Hematopoietic multipotent progenitor cell treated with erythropoietin and hydrocortisone succinate and interleukin-3 and kit ligand, for 4 days (in vitro differentiated cells): ENCODE results near the gene SH3PXD2A.
"Not testable (repeated sequence)": the region's sequence is repeated elsewhere in the genome, so short reads cannot be mapped to it uniquely, and the experiment has no call there.

Experiments used
- DNase-seq: peaks from one replicate; pipeline ENCODE4 v3.0.0-alpha.2; 2015

The SH3PXD2A gene

DNA sequence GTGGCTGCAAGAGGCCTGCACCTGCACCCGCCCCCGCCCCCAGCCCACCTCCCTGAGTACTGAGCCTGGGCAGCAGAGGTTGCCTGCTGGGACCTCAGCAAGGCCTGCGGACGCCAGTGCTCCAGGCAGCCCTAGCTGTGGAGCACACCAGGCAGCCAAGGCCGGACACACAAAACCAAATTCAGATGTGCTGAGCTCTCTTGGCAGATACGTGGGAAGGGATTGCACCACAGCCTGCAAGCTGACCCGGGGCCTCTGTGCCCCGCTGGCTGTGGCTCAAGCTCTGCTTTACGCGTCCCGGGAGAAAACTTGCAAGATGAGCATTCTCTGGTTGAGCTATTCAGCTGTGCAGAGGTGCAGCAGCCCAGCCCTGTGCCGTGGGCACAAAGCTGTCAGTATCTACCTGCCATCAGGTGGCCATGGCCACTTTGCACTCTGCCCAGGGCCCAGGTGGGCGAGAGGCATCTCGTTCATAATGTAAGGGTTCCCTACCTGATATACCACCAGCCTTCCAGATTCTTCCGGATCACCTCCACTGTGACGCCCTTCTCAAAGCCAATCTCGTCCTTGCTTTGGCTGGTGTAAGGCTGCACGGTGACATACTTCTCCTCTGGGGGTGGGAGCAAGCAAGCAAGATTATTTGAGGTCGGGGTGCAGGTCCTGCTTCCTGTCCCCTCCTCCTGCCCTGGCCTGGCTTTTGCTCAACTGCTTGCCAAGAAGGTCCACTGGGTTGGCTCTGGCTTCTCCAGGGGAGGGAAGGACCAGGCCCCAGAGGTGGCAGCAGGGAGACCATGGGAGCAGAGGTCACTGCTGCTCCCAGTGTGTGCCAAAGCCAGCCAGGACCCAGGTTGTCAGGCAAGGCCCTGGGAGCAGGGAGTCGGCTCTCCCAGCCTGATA is 238.4 kb downstream of the SH3PXD2A start:
- peak; percentile 51 for DNase-seq

DNA sequence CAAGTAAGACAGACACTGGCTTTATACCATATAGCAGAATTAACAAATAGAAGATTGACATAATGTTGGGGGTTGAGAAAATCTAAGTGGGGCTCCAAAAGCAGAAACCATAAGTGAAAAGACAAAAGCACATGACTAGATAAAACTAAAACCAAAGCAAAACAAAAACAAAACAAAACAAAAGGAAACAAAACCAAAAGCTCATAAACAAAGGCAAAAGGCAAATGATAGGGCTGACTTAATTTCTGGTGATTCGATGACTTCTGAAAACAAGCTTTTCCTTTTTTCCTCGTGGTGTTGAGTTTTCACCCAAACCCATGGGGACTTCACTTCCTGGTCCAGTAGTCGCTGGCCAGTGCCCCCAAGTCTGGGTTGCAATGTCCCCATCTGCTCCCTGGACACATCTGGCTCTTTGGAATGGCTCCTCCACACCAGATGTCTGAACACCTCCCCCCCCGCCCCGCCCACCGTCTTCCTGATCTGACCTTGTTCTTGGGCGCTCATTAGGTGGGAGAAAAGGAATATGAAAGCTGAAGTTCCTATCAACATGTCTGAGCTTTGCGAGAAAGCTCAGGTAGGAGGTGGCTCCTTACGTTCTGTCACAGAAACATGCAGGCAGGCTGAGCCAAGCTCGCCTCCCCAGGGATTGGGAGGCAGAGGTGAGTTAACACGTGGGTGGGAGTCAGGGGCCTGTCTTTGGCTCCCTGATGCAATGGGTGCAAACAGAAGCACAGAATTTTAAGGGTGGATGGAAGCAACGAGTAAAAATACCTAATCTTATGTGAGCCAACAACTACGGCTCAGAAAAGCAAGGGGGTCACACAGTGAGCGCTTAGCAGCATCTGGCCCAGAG is 240.8 kb downstream of the SH3PXD2A start:
- no peak for DNase-seq

DNA sequence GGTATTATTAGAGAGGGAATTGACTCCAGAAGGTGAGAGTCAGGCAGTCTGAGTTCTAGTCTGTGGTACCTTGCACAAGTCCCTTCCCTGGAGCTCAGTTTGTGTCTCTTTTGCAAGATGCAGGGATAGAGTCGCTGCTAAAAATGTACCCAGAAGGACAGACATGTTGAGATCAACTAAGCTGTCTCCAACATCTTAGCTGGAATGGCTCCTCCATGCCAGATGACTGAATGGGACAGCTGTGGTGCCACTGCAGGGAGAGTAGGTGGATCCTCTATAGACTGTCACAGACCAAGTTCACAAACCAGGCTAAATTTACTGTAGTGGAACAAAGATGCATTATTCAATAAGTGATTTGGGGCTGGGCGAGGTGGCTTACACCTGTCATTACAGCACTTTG is 241.8 kb downstream of the SH3PXD2A start:
- no peak for DNase-seq

DNA sequence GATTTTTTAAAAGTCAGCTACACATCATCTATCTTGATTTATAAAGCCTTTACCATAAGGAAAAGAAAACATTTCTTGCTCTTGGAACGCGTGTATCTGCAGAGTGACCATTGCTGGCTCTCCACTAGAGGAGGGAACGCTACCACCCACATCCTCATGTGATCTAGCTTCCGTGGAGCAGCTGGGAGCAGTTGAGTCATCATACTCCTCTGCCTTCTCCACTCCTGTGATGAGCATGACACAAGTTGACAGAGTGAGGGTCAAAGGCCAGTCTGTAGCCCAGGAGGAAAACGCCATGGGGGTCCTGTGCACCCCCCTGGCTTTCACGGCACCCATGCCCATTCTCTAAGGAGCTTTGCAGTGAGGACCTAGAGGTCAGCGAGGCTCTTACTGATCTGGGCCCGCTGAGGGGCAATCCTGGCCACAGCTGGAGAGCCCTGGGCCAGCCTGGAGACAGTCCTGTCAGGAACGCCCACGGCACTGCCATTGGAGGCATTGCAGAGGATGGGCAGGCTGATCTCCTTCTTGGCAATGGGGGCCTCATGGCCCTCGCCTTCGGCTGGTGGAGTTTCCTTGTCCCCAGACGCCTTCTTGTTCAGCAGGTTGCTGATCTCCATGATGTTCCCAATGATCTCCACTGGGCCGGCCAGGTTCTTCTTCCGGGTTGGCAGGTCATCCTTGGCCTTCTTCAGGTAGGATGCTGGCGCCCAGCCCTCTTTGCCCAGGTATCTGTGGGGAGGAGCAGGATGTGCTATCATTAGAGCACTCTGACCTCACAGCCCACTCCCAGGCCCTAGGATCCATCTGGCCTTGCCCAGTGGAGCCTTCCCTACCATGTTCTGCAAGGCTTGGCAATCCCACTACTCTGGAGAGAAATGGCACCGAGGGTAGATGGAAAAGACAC is 242.7 kb downstream of the SH3PXD2A start:
- DNase-seq = no peak

DNA sequence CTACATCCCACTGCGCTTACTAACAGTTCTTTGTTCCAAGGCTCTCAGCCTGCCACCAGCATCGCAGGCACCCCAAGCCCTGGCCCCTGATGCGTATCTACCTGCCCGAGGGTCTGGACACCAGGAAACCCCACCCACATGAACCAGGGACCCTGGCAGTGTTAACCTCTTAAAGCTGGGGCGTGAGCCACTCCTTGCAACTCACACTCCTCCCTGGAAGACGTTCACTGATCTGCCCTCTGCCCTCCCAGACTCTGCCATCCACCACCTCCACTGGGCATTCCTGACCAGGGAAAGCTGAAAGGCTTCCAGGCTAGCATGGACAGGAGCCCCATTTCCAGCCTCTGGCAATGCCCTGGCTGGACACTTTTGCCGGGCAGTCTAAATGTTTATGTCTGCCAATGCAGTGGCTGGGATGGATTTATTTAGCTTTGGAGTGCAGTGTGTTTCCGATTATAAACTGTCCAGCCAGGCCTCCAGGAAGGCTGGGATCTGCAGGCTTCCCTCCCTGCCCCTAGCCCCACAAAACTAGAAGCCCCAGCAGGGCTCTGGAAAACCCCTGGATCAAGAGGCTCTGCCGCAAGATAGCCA is 244.4 kb downstream of the SH3PXD2A start:
- DNase-seq = no peak

DNA sequence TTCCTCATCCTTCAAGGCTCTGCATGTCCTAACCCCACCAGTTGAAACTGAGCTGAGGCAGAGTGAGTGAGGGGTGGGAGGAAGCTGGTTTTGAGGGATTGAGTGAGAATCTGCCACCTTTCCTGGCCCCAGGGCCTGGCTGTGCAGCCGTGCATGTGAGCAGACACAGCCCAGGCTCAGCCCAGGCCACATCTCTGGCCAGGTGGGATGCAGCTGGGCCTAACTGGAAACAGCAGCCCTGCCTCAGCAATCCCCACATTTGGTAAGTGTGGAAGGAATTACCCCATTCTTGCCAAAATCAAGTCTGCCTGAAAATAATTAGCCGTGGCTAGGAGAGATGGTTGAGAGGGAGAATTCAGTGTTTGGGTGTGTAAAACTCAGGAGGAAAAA is 245.3 kb downstream of the SH3PXD2A start:
- DNase-seq = no peak

DNA sequence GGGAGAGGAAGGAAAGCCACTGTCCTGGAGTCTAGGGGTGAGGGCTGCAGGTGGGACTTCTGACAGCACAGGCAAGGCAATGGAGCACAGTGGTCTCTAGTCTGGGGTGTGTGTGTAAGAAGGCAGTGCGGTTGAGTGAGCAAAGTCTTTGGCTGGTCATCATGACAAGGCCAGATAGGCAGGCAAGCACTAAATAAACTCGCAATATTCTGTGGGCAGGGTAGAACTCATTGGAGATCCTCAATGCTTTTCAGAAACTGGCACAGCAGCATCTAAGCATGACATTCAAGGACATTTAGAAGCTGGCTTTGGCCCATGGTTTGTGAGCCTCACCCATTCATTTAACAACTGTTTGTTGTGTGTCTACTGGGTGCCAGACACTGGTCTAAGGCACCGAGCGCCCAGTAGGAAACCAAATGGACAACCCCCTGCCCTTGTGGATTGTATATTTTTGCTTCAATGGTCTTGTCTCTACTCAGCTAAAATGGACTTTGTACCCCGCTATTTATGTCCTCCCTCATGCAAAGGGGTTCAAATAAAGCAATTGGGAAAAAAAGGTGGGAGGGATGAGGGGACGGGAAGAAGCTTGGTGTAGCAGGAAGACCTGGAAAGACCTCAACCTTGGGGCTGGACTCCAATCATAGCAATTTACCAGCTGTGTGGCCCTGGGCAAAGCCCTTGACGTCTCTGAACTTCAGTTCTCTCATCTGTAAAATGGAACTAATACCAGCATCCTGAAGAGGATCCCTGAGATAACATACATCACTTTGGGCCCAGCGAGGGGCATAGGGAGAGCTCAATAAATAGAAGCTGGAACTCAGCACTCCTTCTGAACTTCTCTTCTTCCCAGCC is 245.9 kb downstream of the SH3PXD2A start:
- no peak for DNase-seq

DNA sequence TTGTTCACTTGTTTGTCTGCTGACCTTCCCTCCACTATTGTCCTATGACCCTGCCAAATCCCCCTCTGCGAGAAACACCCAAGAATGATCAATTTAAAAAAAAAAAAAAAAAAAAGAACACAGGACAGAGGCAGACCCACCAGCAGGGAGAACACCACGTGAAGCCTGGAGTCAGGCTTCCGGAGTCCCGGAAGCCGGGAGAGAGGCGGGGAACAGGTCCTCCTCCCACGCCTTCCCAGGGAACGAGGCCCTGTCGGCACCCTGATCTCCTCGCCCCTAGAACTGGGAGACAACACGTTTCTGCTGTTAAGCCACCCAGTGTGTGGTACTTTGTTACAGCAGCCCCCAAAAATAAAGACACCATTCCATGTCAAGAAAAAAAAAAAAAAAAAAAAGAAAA is 247.3 kb downstream of the SH3PXD2A start:
- DNase-seq = not testable (repeated sequence)

DNA sequence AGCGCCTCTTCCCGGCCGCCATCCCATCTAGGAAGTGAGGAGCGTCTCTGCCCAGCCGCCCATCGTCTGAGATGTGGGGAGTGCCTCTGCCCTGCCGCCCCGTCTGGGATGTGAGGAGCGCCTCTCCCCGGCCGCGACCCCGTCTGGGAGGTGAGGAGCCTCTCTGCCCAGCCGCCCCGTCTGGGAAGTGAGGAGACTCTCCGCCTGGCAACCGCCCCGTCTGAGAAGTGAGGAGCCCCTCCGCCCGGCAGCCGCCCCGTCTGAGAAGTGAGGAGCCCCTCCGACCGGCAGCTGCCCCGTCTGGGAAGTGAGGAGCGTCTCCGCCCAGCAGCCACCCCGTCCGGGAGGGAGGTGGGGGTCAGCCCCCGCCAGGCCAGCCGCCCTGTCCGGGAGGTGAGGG is 248.3 kb downstream of the SH3PXD2A start:
- not testable (repeated sequence) for DNase-seq

DNA sequence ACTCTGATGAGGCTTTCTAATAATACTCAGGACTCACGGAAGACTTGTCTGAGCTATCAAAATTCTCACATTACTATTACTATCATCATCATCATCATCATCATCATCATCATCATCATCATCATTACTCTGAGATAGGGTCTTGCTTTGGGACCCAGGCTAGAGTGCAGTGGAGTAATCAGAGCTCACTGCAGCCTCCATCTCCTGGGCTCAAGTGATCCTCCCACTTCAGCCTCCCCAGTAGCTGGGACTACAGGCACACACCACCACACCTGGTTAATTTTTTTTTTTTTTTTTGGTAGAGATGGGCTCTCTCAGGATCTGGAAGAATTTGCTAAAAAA is 249.3 kb downstream of the SH3PXD2A start:
- DNase-seq = not testable (repeated sequence)

DNA sequence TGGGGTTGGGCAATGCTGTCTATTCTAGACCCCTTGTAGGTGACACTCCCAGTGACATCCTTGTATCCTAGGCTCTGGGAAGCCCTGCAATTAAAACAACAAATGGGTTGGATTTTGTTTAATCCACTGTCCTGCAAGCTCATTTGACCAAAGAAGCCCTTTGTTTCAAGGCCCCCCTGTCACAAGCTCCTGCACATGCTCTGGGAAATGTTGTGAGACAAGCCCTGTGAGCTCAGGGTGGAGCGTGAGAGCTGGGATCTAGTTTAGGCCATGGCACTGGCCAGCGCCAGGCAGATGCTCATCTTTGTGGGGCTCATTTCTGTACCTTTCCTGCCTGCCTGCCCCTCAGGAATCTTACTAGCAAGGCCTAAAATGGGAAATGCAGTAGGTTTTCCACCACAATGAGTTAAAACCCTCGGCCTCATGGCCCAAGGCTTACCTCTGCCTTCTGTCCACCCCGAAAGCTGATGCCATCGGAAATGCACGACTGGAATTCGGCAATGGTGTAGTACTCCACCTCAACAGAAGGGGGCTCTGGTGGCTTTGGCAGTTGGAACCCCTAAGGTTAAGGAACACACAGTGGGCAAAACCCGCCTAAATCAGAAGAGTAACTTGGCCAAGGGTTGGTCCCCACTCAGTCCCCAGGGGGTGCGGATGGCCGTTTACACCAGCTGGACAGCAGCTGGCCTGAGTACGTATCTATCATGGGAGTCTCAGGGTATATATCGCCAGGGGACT is 249.8 kb downstream of the SH3PXD2A start:
- peak; percentile 78 for DNase-seq

DNA sequence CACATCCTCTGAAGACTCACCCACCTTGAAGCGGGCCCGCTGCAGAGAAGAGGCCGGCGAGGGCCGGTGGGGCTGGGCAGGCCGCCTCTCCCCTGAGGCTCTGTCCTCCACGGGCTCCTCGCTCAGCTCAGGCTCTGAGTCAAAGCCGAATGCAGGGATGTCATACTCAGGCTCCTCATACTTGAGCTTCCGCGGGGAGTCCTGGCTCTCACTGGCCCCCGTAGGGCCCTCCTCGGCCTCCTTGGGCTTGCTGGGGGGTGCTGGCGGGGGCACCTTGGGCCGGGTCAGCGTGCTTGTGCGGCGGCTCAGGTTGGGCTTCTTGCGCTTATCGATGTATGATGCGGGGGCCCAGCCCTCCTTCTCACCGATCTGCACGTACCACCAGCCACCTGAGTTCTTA is 252.0 kb downstream of the SH3PXD2A start:
- DNase-seq = no peak

DNA sequence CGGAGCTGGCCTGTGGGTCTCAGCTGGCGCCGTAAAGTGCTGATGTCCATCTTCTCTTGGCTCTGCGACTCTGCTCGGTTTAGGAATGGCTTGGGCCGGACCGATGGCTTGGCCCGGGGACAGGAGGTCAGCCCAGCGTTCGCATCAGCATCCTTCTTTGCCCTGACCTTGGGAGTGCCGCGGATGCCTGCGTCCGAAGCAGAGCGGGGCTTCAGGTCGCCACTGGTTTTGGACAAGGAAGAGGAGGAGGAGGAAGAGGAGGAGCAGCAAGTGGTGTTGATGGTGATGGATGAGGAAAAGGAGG is 252.6 kb downstream of the SH3PXD2A start:
- DNase-seq = no peak

DNA sequence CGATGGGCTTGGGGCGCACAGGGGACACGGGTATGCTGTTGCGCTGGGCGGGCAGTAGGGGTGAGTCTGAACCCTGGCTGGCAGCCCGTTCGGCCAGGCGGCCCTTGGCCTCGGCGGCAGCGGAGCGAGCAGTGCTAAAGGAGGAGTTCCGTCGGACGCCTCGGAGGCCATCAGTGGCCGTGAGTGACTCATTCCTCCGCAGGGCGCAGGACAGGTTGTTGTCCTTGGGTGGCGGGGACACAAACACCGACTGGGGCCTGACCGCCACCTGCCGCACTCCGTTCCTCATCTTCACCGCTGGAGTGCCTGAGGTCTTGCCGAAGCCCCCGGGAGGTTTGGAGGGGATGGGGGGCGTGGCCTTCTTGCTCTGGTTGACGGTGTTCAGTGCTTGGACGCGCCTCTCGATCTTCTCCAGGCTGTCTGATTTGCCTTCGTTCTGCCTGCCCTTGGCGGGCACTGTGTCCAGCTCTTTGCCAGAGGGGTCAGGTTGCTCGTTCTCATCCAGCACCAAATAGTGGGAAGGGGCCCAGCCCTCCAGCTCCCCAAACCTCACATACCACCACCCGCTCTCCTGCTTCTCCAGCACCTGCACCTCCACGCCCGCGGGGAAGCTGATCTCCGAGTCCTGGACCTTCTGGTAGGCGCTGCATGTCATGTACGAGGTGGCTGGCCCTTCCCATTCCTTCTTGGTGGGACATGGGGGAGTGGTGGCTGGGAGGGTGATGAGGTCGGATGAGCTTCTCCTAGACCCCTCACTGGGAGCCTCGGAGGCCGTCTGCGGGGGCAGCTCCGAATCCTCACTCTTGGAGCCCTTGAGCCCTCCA is 253.1 kb downstream of the SH3PXD2A start:
- no peak for DNase-seq

DNA sequence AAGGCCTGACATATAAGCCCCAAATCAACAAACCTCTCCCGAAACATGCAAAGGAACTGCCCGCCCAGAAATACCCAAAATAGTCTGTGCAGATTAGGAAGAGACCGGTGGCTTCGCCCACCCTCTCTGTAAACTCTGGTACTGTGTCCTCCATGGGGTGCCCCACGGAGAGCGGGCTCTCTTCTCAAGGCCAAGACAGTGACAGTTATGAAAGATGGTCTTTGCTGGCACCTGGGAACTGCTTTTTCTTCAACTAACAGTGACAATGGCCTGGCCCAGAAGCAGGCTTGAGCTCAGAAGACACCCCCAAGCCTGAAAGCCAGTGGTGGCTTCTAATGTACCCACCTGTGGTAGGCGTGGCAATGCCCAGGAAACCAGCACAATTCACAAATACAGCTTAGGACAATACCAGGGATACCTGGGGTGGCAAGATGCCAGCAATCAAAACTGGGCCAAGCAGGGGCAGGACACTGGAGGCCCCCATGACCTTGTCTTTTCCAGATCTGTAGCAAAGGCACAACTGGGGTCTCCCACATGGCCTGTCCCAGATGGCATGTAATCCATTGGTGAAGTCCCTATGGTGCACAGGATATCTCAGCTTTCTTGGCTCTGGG is 254.3 kb downstream of the SH3PXD2A start:
- DNase-seq = no peak

DNA sequence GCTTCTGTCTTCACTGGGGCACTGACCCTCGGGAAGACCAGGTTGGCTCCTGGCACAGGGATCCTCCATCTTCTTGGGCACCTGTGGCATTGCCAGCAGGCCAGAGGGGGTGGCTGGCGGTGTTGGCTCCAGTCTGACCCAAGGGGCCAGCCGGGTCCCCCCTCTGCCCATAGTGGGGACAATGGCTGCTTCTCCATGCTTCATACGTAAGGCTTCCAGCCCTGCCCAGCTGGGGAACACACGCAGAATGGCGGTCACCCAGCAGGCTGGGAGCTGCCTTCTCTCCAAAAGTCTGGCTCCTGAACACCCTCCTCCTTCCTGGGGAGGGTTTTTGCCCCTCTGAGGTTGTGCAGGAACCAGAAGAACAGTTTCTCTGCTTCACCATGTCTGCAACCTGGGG is 255.1 kb downstream of the SH3PXD2A start:
- no peak for DNase-seq

DNA sequence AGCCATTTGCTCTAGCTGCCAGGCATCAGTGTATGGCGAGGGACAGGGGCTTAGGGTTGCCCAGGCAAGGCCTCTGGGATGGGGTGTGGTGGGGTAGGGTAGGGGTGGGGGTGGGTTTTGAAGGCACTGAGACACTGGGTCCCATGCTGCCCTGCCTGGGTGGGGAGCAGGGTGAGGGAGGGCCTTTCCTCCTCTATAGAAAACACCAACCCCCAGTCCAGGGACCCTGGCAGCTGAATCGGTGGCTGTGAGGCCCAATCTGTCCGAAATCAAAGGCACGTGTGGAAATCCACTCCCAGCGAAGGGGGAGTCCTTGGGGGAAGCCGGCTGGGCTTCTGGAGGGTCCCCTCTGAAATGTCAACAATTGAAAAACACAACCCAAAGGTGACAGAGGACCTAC is 255.5 kb downstream of the SH3PXD2A start:
- no peak for DNase-seq

DNA sequence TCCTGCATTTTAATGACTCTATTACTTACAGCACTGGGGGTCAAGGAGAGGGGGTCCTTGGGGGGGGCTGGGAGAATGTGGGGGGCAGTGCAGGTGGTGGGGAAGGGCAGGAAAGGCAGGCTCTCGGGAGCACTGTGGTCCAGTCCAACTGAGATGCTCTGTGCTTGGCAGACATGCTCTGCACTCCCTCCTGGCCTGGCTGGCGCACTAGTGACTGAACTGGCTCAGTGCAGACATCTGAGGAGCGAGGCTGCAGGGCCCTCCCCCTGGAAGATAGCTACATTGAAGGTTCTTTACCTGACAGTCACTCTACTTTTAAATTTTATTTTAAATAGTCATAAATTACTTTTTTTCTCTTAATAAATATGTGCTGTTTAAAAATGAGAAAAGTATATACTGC is 256.2 kb downstream of the SH3PXD2A start:
- no peak for DNase-seq

DNA sequence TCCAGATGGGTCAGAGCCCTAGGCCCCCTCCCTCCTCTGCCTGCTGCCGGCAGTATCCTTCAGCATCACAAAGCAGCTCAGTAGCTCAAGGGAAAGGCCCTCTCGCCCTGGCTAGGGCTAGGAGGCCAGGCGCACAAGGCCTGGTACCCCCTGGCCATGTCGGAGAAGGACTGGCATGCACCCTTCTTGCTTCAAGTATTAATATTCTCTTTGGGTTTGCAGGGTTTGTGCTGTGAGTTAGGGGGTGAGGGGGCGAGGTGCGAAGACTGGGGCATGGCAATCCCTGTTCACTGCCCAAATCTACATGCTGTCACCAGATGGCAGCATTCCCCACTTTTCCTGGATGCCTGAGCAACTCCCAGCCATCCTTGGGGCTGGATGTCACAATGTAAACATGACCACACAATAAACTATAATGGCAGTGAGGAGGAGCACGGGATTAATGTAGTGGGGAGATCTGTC is 256.7 kb downstream of the SH3PXD2A start:
- DNase-seq = peak; percentile 76

DNA sequence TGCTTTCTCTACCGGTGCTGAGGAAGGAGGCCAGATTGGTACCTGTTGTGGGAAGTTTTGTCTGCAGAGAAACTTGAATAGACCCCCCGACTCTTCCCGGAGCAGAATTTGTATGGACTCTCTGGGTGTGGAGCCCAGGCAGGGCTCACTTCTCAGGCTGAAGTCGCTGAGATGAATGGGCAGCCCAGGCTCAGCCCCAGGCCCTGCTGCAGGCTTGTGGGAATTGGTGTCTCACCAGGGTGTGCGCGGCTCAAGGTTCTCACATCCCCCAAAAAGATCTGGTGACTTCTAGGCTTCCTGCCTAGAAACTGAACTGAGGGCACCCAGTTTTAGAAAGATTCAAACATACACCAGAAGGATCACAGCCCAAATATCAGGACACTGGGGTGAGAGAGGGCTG is 258.4 kb downstream of the SH3PXD2A start:
- DNase-seq = no peak
